Natural killer cell (primary cell): ENCODE results near the gene FAM184A. TPM values are rescaled to one million over a fixed set of nuclear protein-coding genes. Genes with fewer than 3 reads are reported as not detected.

Source experiments
- ATAC-seq, 3 donors: fragments of 150-1000 bp in 2 of 3; fragments of 200-7000 bp in 1 of 3; cut with Tn5 transposase; 1 replicate in 1 of 3; 2 replicates in 2 of 3; pipeline ENCODE4 v1.10.0; 2021; ENCODE audit warnings: mild to moderate bottlenecking in 2 of 3, moderate library complexity in 2 of 3
- DNase-seq, 2 donors: peaks; one replicate each; pipeline versions ENCODE4 v3.0.0 to v3.0.0-alpha.2; 2013 to 2021; ENCODE audit warnings: mixed read lengths in 1 of 2
- H3K27ac ChIP-seq: one replicate; pipeline ENCODE4 v1.5.1; 2013; ENCODE audit warnings: mild to moderate bottlenecking, low read length
- H3K27me3 ChIP-seq: one replicate; pipeline ENCODE4 v1.6.1; 2013; ENCODE audit warnings: low read length; ENCODE audit not compliant: control insufficient read depth, insufficient read depth
- H3K36me3 ChIP-seq: one replicate; pipeline ENCODE4 v1.6.1; 2013; ENCODE audit warnings: low read length; ENCODE audit not compliant: control insufficient read depth, insufficient read depth
- H3K4me1 ChIP-seq: one replicate; pipeline ENCODE4 v1.6.1; 2013; ENCODE audit warnings: low read length; ENCODE audit not compliant: control insufficient read depth, insufficient read depth
- H3K4me3 ChIP-seq: one replicate; pipeline ENCODE4 v1.5.1; 2013; ENCODE audit warnings: low read length
- H3K9me3 ChIP-seq: one replicate; pipeline ENCODE4 v1.6.1; 2013; ENCODE audit warnings: low read length; ENCODE audit not compliant: control insufficient read depth, insufficient read depth
- H3K27ac Mint-ChIP-seq, 2 donors: one replicate each; pipeline ENCODE4 v1.8.0; 2022; ENCODE audit warnings: mild to moderate bottlenecking in 2 of 2, mixed read lengths in 2 of 2, moderate library complexity in 1 of 2
- H3K27me3 Mint-ChIP-seq, 2 donors: one replicate each; pipeline ENCODE4 v1.8.0; 2022; ENCODE audit warnings: low read depth in 2 of 2, mixed read lengths in 2 of 2
- H3K36me3 Mint-ChIP-seq: one replicate; pipeline ENCODE4 v1.8.0; 2022; ENCODE audit warnings: mixed read lengths
- H3K4me1 Mint-ChIP-seq, 2 donors: one replicate each; pipeline ENCODE4 v1.8.0; 2022; ENCODE audit warnings: mixed read lengths in 2 of 2
- H3K4me3 Mint-ChIP-seq: one replicate; pipeline ENCODE4 v1.8.0; 2022; ENCODE audit warnings: mild to moderate bottlenecking, moderate library complexity, mixed read lengths
- H3K9me3 Mint-ChIP-seq, 2 donors: one replicate each; pipeline ENCODE4 v1.8.0; 2022; ENCODE audit warnings: mixed read lengths in 2 of 2
- WGBS: methylation state at CpG from one replicate; pipeline ENCODE4 v1.1.7; 2013; ENCODE audit warnings: missing lambda C conversion rate; ENCODE audit not compliant: insufficient coverage; 5-methylcytosine and 5-hydroxymethylcytosine counted together
- intact Hi-C: fragments of 100-400 bp; cut with micrococcal nuclease; formaldehyde crosslinking; loops from one replicate; pipeline ENCODE4 v1.14.2; 2022
- total RNA-seq, 4 donors: library from RNA; stranded (reverse); fragments of 120-200 nt in 1 of 4; gene quantifications; one replicate each; pipeline versions ENCODE4 v1.2.3 to v1.2.4, GENCODE V29; 2013 to 2022
- TF ChIP-seq, protein P1 (sequence below): fragments of 200-600 bp; IDR thresholded peaks from one replicate; pipeline ENCODE4 v1.8.0; 2022; ENCODE audit warnings: antibody characterized with exemption

FAM184A gene
- total RNA-seq, 3 donors from 2014 or later (not counting 1 experiment from before 2014, with no cell fraction given) = 0.09 to 0.40 (median 0.20) TPM

GRCh38 chr6:118917546-118918328 lies 160.7 kb downstream of the FAM184A start:
- Histone ChIP-seq H3K36me3 (peaks cover 67% of the 10 kb centered on the region), H3K9me3 (no peaks in the 10 kb centered on the region), H3K4me1 (no peaks in the 10 kb centered on the region), H3K4me3 (no peak overlapping the region), H3K27ac (no peak overlapping the region), H3K27me3 (no peaks in the 10 kb centered on the region)
- H3K27me3 Mint-ChIP-seq = no peaks in the 10 kb centered on the region
- 96% methylated on average over 5 of the region's 5 CpGs for WGBS
- H3K36me3 Mint-ChIP-seq = peaks cover 23% of the 10 kb centered on the region
- peak overlapping the region in 1 of 2 donors; percentile 24 for H3K27ac Mint-ChIP-seq
- H3K9me3 Mint-ChIP-seq = no peaks in the 10 kb centered on the region
- no peak for ATAC-seq
- H3K4me3 Mint-ChIP-seq = no peak overlapping the region
- TF ChIP-seq, protein P1, sequence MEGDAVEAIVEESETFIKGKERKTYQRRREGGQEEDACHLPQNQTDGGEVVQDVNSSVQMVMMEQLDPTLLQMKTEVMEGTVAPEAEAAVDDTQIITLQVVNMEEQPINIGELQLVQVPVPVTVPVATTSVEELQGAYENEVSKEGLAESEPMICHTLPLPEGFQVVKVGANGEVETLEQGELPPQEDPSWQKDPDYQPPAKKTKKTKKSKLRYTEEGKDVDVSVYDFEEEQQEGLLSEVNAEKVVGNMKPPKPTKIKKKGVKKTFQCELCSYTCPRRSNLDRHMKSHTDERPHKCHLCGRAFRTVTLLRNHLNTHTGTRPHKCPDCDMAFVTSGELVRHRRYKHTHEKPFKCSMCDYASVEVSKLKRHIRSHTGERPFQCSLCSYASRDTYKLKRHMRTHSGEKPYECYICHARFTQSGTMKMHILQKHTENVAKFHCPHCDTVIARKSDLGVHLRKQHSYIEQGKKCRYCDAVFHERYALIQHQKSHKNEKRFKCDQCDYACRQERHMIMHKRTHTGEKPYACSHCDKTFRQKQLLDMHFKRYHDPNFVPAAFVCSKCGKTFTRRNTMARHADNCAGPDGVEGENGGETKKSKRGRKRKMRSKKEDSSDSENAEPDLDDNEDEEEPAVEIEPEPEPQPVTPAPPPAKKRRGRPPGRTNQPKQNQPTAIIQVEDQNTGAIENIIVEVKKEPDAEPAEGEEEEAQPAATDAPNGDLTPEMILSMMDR = no peak
- DNase-seq = no peak
- no peaks in the 10 kb centered on the region for H3K4me1 Mint-ChIP-seq
- intact Hi-C loops = no loop called here

- intact Hi-C loops = no loop called here
- no peak for ATAC-seq
- Mint-ChIP-seq H3K36me3 (peaks cover 6% of the 10 kb centered on the region), H3K27me3 (no peaks in the 10 kb centered on the region), H3K4me1 (no peaks in the 10 kb centered on the region), H3K27ac (peak overlapping the region in 1 of 2 donors; percentile 33), H3K4me3 (no peak overlapping the region), H3K9me3 (no peaks in the 10 kb centered on the region)
- H3K9me3 ChIP-seq = no peaks in the 10 kb centered on the region
- no peak for DNase-seq
- TF ChIP-seq, protein P1 = no peak
- H3K27me3 ChIP-seq = no peaks in the 10 kb centered on the region
- no peak overlapping the region for H3K27ac ChIP-seq
- H3K4me1 ChIP-seq = no peaks in the 10 kb centered on the region
- no peak overlapping the region for H3K4me3 ChIP-seq
- peaks cover 66% of the 10 kb centered on the region for H3K36me3 ChIP-seq
Observed at GRCh38 chr6:118914598-118914997, 163.9 kb downstream of the FAM184A start.

DNA sequence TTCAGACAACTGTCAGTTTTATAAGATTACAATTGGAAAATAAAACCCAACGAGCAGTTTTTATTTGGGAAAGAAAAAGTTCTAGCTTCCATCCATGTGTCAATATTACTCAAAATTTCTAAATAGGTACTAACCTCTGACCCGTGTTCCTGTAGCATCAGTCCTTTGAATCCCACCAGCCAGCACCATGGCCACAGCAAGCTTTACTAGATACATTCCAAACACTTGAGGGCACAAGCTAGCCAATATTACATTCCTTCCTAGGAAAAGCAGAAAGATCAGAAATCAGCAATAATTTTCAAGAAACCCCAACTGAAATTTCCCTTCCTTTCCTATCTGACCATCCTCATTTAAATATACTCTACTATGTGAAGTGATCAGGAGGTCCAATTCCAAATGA lies 165.3 kb downstream of the FAM184A start:
- Histone ChIP-seq H3K4me1 (no peaks in the 10 kb centered on the region), H3K9me3 (no peaks in the 10 kb centered on the region), H3K27ac (no peak overlapping the region), H3K27me3 (no peaks in the 10 kb centered on the region), H3K4me3 (no peak overlapping the region), H3K36me3 (peaks cover 78% of the 10 kb centered on the region)
- Mint-ChIP-seq H3K27me3 (no peaks in the 10 kb centered on the region), H3K36me3 (peaks cover 6% of the 10 kb centered on the region), H3K4me1 (no peaks in the 10 kb centered on the region), H3K9me3 (no peaks in the 10 kb centered on the region), H3K4me3 (no peak overlapping the region), H3K27ac (no peak overlapping the region)
- 100% methylated on average over 2 of the region's 2 CpGs for WGBS
- intact Hi-C loops = no loop called here
- ATAC-seq = no peak
- TF ChIP-seq, protein P1 = no peak
- no peak for DNase-seq

DNA sequence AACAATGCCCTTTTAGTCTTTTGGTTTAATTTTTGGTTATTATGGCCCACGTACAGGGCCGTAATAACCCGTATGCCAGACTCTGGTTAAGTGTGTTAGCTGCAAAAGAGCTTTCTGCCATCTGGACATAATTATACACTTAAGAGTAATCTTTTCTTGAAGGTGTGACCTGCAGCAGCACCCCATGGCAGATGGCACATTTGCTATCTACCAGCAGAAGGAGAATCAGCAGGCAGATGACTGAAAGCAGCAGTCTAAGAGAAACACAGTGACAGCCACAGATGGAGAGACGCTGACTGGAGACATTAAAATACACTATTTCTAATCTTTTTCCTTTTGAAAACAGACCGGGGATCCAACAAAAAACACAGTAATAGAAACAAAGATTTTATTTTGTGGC lies 165.8 kb downstream of the FAM184A start:
- Histone ChIP-seq H3K9me3 (no peaks in the 10 kb centered on the region), H3K27ac (no peak overlapping the region), H3K4me1 (no peaks in the 10 kb centered on the region), H3K36me3 (peaks cover 82% of the 10 kb centered on the region), H3K4me3 (no peak overlapping the region), H3K27me3 (no peaks in the 10 kb centered on the region)
- intact Hi-C loops = no loop called here
- Mint-ChIP-seq H3K4me3 (no peak overlapping the region), H3K27ac (no peak overlapping the region), H3K4me1 (no peaks in the 10 kb centered on the region), H3K9me3 (no peaks in the 10 kb centered on the region), H3K36me3 (peaks cover 6% of the 10 kb centered on the region), H3K27me3 (no peaks in the 10 kb centered on the region)
- 100% methylated on average over 1 of the region's 5 CpGs for WGBS
- no peak for ATAC-seq
- TF ChIP-seq, protein P1 = no peak
- no peak for DNase-seq
